Spinal cord (tissue), 10 donors: ENCODE data around the gene NT5C1A. TPM values are rescaled to one million over a fixed set of nuclear protein-coding genes. Genes with fewer than 3 reads are reported as not detected.
A peak's percentile ranks its signal among the peaks of the same experiment; 100 is the strongest.

Source experiments
- DNase-seq, 6 donors: peaks; one replicate each; pipeline versions ENCODE4 v3.0.0 to v3.0.0-alpha.2; 2013 to 2015; ENCODE audit warnings: low spot score in 6 of 6, low read depth in 4 of 6
- H3K27ac ChIP-seq: one replicate; pipeline ENCODE4 v1.5.1; 2013; ENCODE audit warnings: low read depth, low read length, control low read depth
- H3K27me3 ChIP-seq: one replicate; pipeline ENCODE4 v1.6.1; 2013; ENCODE audit warnings: low read length; ENCODE audit not compliant: control insufficient read depth, insufficient read depth
- H3K36me3 ChIP-seq: one replicate; pipeline ENCODE4 v1.6.1; 2013; ENCODE audit warnings: low read length; ENCODE audit not compliant: control insufficient read depth, insufficient read depth
- H3K4me1 ChIP-seq: one replicate; pipeline ENCODE4 v1.6.1; 2013; ENCODE audit warnings: low read length; ENCODE audit not compliant: control insufficient read depth, insufficient read depth
- H3K4me3 ChIP-seq: one replicate; pipeline ENCODE4 v1.5.1; 2013; ENCODE audit warnings: low read depth, low read length, control low read depth
- H3K9me3 ChIP-seq: one replicate; pipeline ENCODE4 v1.6.1; 2013; ENCODE audit warnings: low read length; ENCODE audit not compliant: control insufficient read depth, insufficient read depth
- WGBS: methylation state at CpG from one replicate; pipeline ENCODE4 v1.1.5; 2013; ENCODE audit warnings: missing lambda C conversion rate; ENCODE audit not compliant: insufficient coverage; 5-methylcytosine and 5-hydroxymethylcytosine counted together
- polyA plus RNA-seq, 2 donors: library from polyadenylated mRNA; unstranded; fragments of 120-200 nt; gene quantifications; one replicate each; pipeline ENCODE4 v1.2.1, GENCODE V29; 2013; ENCODE audit not compliant: insufficient read length in 2 of 2
- total RNA-seq, 2 donors: library from RNA; depleted of rRNA in 1 of 2; stranded (reverse); fragments of 120-200 nt in 1 of 2; fragments of >200 nt in 1 of 2; gene quantifications; one replicate each; pipeline versions ENCODE4 v1.2.3 to v1.2.4, GENCODE V29; 2013 to 2014
- donor health status: healthy.

Gene NT5C1A
- total and polyA plus RNA-seq, 4 donors, result 1.5 to 5.4 (median 2.8) TPM

DNA sequence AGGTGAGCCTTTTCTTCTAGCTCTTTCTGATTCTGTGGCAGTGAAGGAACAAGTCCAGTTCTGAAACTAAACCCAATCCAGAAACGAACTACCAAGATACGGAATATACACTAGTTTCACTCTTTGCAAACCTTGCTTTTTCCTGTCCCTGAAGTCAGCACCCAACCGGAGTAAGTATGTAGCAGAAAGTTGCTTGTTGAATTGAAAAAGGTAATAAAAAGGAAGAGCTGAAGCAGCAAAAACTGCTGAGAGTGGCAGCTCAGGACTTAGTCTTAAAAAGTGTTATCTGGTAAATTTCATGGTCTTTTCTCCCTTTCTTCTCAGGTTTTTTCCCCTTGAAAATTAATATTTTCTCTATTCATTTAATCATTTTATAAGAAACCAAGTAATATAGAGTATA, 9.4 kb upstream of the NT5C1A start:
- no peaks in the 10 kb centered on the region for H3K9me3 ChIP-seq
- 80% methylated on average over 2 of the region's 3 CpGs for WGBS
- no peak for DNase-seq
- H3K4me1 ChIP-seq, result peaks cover 3% of the 10 kb centered on the region
- H3K36me3 ChIP-seq, result peaks cover 26% of the 10 kb centered on the region
- no peak overlapping the region for H3K27ac ChIP-seq
- no peak overlapping the region for H3K4me3 ChIP-seq
- peaks cover 19% of the 10 kb centered on the region for H3K27me3 ChIP-seq

DNA sequence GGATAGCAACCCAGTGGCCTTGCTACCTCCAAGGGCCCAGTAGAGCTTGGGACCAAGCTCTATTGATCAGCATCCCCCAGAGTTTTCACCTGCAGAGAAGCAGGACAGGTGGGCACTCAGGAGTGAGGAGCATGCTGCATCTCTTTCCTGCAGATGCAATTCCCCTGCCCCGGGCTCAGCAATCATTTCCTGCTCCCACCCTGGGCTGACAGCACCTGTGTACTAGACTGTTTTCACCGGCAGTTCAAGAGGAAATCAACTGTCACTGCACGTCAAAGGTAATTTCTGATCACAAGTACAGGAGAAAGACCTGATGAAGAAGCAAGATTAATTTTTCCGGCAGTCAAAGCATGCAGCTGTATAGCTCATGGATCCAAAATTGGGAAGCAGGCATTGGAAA, 8.8 kb upstream of the NT5C1A start:
- Histone ChIP-seq H3K27ac (no peak overlapping the region), H3K4me3 (no peak overlapping the region)
- 93% methylated on average over 4 of the region's 4 CpGs for WGBS

DNA sequence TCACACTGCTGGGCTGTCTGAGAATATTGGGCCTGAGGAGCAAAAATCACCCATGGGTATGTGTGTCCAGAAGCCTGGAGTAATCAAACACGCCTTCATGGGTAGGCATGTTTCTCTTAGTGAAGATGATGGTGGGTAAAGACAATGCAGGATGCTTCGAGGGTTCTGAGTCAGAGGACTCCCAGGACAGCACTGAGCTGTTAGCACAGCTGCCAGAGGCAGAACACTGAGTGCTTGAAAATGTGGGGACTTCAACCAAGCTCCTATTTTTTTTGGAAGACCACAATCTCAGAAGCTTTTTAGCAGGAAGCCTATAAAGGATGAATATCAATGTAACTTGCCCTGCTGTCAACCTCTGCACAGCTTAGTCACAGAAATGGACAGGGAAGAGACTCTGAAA, 7.9 kb upstream of the NT5C1A start:
- Histone ChIP-seq H3K9me3 (no peaks in the 10 kb centered on the region), H3K27me3 (peaks cover 16% of the 10 kb centered on the region), H3K4me1 (peaks cover 6% of the 10 kb centered on the region), H3K36me3 (peaks cover 26% of the 10 kb centered on the region), H3K27ac (no peak overlapping the region), H3K4me3 (no peak overlapping the region)
- DNase-seq, result no peak
- WGBS, result 79% methylated on average over 2 of the region's 2 CpGs

More for the DNA sequence above, 8.8 kb upstream of the NT5C1A start:
- Histone ChIP-seq H3K27me3 (peaks cover 19% of the 10 kb centered on the region), H3K36me3 (peaks cover 26% of the 10 kb centered on the region), H3K9me3 (no peaks in the 10 kb centered on the region), H3K4me1 (peaks cover 3% of the 10 kb centered on the region)
- DNase-seq, result no peak

DNA sequence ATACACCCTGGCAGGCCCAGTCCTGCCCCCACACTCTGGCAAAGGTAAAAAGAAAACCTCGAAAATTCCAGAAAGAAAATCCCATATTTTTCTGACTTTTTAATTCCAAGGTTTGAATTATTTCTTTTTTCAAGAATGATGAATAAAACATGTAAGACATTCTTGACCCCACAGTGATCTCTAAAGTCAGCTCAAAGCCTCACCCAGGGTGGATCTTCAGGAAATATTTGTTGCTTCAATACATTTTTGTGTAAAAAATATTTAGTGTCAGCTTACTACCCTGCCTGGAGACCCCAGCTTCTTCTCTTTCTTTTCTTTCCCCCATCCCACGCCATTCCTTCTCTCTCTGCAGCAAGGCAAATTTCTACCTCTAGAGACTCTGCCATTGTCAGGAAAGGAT, 7.0 kb upstream of the NT5C1A start:
- no peaks in the 10 kb centered on the region for H3K9me3 ChIP-seq
- peaks cover 3% of the 10 kb centered on the region for H3K4me1 ChIP-seq
- H3K4me3 ChIP-seq, result no peak overlapping the region
- H3K27me3 ChIP-seq, result peaks cover 9% of the 10 kb centered on the region
- no CpG with 5 or more reads among the region's 2 CpGs for WGBS
- H3K36me3 ChIP-seq, result peaks cover 23% of the 10 kb centered on the region
- no peak overlapping the region for H3K27ac ChIP-seq
- no peak for DNase-seq

DNA sequence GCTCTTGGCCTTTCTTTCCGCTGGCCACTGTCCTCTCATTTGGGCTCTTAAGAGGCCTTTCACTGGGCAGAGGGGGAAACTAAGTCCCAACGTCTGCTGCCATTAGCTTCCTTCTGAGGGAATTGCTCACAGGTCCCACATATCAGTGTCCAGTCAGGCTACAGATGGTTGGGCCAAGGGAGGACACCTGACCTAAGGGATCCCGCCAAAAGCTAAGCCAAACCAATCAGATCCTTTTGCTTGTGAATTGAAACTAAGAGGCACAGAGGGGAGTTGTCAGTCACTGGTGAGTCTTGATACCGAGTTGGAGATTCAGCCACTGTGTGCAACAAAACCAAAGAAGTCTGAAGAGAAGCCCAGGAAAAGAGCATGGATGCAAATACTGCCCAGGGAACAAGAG, 5.7 kb upstream of the NT5C1A start:
- no peak overlapping the region for H3K4me3 ChIP-seq
- peaks cover 7% of the 10 kb centered on the region for H3K4me1 ChIP-seq
- no peaks in the 10 kb centered on the region for H3K9me3 ChIP-seq
- H3K27me3 ChIP-seq, result peaks cover 3% of the 10 kb centered on the region
- H3K27ac ChIP-seq, result no peak overlapping the region
- DNase-seq, result no peak
- peaks cover 13% of the 10 kb centered on the region for H3K36me3 ChIP-seq
- 82% methylated on average over 4 of the region's 4 CpGs for WGBS

DNA sequence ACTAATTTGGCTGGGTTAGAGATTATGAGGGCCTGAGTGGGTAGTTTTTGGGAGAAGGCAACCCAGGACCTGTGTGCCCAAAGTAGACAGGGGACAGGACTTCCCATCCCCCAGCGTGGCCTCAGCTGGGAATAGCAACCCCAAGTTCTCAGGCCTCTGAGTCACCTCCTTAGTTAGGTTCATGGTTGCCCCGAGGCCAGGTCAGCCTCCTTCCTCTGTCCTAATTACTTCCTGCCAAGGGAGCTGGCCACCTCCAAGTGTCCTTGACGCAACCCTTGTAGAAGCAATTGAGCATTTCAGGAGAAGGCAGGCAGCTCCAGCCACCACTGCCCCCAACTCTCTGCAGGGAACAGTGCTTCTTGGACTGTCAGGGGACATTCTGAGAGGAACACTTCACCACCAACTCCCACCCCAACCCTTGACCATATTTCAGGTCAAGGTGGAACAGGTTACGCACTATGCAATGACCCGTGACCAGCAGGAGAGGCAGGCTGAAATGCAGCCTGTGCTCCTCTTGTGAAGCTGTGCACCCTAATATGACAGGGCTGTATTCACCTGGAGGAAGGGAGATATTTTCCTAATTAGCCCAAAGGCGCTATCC, 5.1 kb upstream of the NT5C1A start:
- no peak overlapping the region for H3K27ac ChIP-seq
- peaks cover 7% of the 10 kb centered on the region for H3K36me3 ChIP-seq
- H3K27me3 ChIP-seq, result peaks cover 8% of the 10 kb centered on the region
- H3K4me3 ChIP-seq, result no peak overlapping the region
- no peaks in the 10 kb centered on the region for H3K9me3 ChIP-seq
- no peak for DNase-seq
- H3K4me1 ChIP-seq, result peaks cover 12% of the 10 kb centered on the region
- 86% methylated on average over 6 of the region's 6 CpGs for WGBS

DNA sequence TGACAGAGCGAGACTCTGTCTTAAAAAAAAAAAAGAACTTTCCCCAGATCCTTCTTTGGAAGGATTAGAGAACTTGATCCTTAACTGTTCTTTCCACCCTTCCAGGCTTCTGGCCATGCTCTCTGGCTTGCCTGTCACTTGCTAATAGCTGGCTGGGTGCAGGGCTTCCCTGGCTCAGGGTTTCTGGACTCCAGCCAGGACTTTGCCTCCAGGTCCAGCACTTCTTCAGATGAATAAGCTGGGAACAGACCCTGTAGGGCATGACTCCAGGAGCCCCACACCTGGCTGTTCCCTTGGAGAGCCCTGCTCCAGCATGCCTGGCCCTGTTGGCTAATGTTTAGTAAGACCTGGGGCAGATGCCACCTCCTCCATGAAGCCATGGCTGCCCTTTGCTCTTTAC, 3.3 kb upstream of the NT5C1A start:
- WGBS, result 100% methylated on average over 1 of the region's 1 CpG
- no peaks in the 10 kb centered on the region for H3K9me3 ChIP-seq
- no peak for DNase-seq
- peaks cover 4% of the 10 kb centered on the region for H3K36me3 ChIP-seq
- peaks cover 22% of the 10 kb centered on the region for H3K27me3 ChIP-seq
- no peak overlapping the region for H3K4me3 ChIP-seq
- H3K4me1 ChIP-seq, result peaks cover 22% of the 10 kb centered on the region
- no peak overlapping the region for H3K27ac ChIP-seq

DNA sequence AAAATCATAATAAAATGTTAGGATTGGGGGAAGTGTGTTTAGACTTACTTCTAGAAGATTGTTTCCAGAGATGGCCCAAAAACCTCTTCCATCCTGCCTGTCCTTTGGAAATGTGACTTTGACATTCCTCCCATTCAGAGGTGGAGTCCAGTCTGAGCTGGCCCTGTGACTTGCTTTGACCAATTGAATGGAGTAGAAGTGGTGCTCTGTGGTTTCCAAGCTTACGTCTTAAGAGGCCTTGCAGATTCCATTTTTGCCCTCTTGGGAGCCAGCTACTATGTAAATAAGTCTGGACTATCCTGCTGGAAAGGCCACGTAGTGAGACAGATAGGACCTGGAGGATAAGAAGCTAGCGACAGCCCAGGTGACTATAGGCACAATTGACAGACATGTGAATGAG, 1.3 kb upstream of the NT5C1A start:
- Histone ChIP-seq H3K4me3 (no peak overlapping the region), H3K9me3 (no peaks in the 10 kb centered on the region), H3K36me3 (no peaks in the 10 kb centered on the region), H3K27me3 (peaks cover 22% of the 10 kb centered on the region), H3K4me1 (peaks cover 24% of the 10 kb centered on the region), H3K27ac (no peak overlapping the region)
- 85% methylated on average over 3 of the region's 3 CpGs for WGBS
- no peak for DNase-seq

DNA sequence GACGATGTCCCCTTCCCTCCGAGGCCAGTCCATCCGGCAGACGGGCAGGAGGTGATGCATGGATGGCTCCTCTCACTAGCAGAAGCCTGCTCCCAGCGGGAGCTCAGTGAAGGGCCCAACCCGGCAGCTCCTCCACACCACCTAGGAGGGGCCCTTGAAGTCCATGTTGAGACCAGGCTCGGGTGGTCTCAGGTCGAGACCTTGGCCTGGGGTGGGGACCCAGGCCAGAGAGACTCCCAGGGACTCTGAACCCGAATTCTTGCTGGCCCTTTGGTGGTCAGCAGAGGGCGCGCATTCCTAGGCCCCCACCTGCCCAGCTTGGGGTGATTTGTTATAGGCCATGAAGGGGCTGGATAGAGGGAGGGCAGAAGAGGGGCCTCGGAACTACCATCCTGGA, 642 bp upstream of the NT5C1A start:
- no peaks in the 10 kb centered on the region for H3K36me3 ChIP-seq
- H3K27me3 ChIP-seq, result peaks cover 22% of the 10 kb centered on the region
- H3K4me1 ChIP-seq, result peaks cover 28% of the 10 kb centered on the region
- H3K9me3 ChIP-seq, result no peaks in the 10 kb centered on the region
- WGBS, result 8% methylated on average over 12 of the region's 12 CpGs
- peak overlapping the region; percentile 38 for H3K4me3 ChIP-seq
- no peak overlapping the region for H3K27ac ChIP-seq
- peak in 2 of 6 donors; percentile 22 to 44 for DNase-seq

DNA sequence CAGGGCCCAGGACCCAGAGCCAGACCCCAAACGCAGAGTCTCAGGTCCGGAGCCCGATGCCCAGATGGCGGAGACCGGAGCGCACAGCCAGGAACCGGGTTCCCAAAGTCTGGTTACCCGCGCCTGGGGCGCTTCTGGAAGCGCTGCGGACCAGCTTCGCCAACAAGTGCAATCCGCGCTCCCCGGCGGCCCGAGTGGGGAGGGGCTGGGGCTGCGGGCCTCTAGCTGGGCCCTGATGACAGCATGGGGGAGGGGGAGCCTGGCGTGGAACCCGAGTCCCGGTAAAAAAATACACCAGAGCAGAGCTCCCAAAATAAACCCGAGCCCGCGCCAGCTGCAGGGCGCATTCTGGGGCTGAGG, 494 bp downstream of the NT5C1A start:
- WGBS, result under 1% methylated on average over 26 of the region's 26 CpGs
- Histone ChIP-seq H3K36me3 (no peaks in the 10 kb centered on the region), H3K27me3 (peaks cover 22% of the 10 kb centered on the region), H3K27ac (no peak overlapping the region), H3K9me3 (no peaks in the 10 kb centered on the region), H3K4me1 (peaks cover 28% of the 10 kb centered on the region), H3K4me3 (peak overlapping the region; percentile 38)
- DNase-seq, result peak in 2 of 6 donors; percentile 53 to 67
